RWPE2 (cell line): Measurements from ENCODE around the gene FBLN2.

Experiments
- ATAC-seq: fragments of 200-7000 bp; cut with Tn5 transposase; 3 replicates; pipeline ENCODE4 v1.9.1; 2021; ENCODE audit warnings: low read depth
- DNase-seq: peaks from one replicate; pipeline ENCODE4 v3.0.0-alpha.2; 2020; ENCODE audit warnings: low spot score
- H3K27ac ChIP-seq: fragments of 450-650 bp; 2 replicates; pipeline ENCODE4 v1.5.1; 2017; ENCODE audit warnings: mild to moderate bottlenecking; ENCODE audit not compliant: poor library complexity, severe bottlenecking
- H3K27me3 ChIP-seq: fragments of 250-450 bp; sonication (Bioruptor Pico); 2 replicates; pipeline ENCODE4 v1.5.1; 2021; ENCODE audit warnings: mild to moderate bottlenecking, moderate library complexity; ENCODE audit not compliant: insufficient read depth, poor library complexity, severe bottlenecking
- H3K36me3 ChIP-seq: fragments of 250-450 bp; sonication (Bioruptor Pico); 2 replicates; pipeline ENCODE4 v1.5.1; 2020; ENCODE audit warnings: low read depth, mild to moderate bottlenecking, moderate library complexity
- H3K4me1 ChIP-seq: fragments of 250-450 bp; sonication (Bioruptor Pico); 2 replicates; pipeline ENCODE4 v1.5.1; 2021; ENCODE audit warnings: mild to moderate bottlenecking, moderate library complexity; ENCODE audit not compliant: insufficient read depth, poor library complexity, severe bottlenecking
- H3K4me3 ChIP-seq: fragments of 250-450 bp; sonication (Bioruptor Pico); 2 replicates; pipeline ENCODE4 v1.5.1; 2021; ENCODE audit warnings: mild to moderate bottlenecking, moderate library complexity; ENCODE audit not compliant: severe bottlenecking
- H3K9me3 ChIP-seq: fragments of 250-450 bp; sonication (Bioruptor Pico); 2 replicates; pipeline ENCODE4 v1.5.1; 2021; ENCODE audit warnings: mild to moderate bottlenecking, moderate library complexity; ENCODE audit not compliant: severe bottlenecking
- TF ChIP-seq, protein P1 (sequence below): fragments of 450-650 bp; IDR thresholded peaks from one replicate; pipeline ENCODE4 v1.5.1; 2017; ENCODE audit warnings: mild to moderate bottlenecking, moderate library complexity; ENCODE audit not compliant: poor library complexity, severe bottlenecking

The FBLN2 gene

DNA sequence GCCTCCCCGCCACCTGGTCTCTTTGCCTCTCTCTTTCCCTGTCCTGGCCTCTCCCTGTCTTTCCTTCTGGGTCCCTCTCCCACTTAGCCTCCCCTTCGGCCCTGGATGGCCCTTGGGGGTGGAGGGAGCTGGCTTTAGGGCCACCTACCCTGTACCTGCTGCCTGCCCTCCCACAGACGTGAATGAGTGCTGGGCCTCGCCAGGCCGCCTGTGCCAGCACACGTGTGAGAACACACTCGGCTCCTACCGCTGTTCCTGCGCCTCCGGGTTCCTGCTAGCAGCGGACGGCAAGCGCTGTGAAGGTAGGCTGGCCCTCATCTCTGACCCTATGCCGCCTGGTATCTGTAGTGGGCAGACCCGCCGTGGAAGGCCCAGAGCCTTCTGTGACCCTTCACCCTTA lies 80.7 kb downstream of the FBLN2 start:
- Histone ChIP-seq H3K9me3 (no peaks in the 10 kb centered on the region), H3K36me3 (no peaks in the 10 kb centered on the region), H3K4me1 (no peaks in the 10 kb centered on the region), H3K27me3 (no peaks in the 10 kb centered on the region), H3K27ac (no peak overlapping the region), H3K4me3 (no peak overlapping the region)
- DNase-seq, result no peak
- TF ChIP-seq, protein P1, sequence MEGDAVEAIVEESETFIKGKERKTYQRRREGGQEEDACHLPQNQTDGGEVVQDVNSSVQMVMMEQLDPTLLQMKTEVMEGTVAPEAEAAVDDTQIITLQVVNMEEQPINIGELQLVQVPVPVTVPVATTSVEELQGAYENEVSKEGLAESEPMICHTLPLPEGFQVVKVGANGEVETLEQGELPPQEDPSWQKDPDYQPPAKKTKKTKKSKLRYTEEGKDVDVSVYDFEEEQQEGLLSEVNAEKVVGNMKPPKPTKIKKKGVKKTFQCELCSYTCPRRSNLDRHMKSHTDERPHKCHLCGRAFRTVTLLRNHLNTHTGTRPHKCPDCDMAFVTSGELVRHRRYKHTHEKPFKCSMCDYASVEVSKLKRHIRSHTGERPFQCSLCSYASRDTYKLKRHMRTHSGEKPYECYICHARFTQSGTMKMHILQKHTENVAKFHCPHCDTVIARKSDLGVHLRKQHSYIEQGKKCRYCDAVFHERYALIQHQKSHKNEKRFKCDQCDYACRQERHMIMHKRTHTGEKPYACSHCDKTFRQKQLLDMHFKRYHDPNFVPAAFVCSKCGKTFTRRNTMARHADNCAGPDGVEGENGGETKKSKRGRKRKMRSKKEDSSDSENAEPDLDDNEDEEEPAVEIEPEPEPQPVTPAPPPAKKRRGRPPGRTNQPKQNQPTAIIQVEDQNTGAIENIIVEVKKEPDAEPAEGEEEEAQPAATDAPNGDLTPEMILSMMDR, result no peak
- no peak for ATAC-seq

DNA sequence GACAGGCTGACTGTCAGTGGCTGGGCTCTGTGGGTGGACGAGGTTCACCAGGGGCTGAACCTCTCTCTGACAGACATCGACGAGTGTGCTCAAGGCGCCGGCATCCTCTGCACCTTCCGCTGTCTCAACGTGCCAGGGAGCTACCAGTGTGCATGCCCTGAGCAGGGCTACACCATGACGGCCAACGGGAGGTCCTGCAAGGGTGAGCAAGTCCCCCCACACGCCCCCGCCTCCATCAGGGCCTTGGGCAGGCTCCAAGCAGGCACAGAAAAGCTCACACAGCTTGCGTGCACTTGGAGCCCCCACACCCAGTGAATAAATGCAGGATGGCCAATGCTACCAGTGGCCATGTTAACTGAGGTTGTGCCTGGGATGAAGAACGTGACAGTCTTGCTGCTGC lies 82.3 kb downstream of the FBLN2 start:
- no peaks in the 10 kb centered on the region for H3K36me3 ChIP-seq
- TF ChIP-seq, protein P1, result no peak
- no peak for DNase-seq
- no peaks in the 10 kb centered on the region for H3K9me3 ChIP-seq
- H3K4me3 ChIP-seq, result no peak overlapping the region
- no peak overlapping the region for H3K27ac ChIP-seq
- no peaks in the 10 kb centered on the region for H3K4me1 ChIP-seq
- no peaks in the 10 kb centered on the region for H3K27me3 ChIP-seq
- ATAC-seq, result no peak

DNA sequence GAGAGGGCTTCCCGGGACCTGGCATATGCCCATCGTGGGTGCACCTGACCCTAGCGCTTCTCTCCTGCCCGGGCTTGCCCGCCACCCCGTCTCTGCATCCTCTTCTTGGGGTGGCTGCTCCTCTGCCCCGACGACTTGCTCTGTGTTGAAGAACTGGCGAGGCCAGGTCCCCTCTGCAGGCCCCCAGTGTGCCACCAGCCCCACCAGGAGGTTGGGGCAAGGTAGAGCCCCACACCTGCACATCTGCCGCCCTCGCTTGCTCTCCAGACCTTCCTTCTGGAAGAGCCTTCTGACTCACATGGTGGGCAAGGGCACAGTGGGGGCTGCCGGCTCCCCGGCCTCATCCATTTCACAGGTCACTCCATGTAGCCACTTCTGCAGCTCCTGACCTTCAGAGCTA lies 84.3 kb downstream of the FBLN2 start:
- DNase-seq (no peak), ATAC-seq (no peak)
- Histone ChIP-seq H3K36me3 (no peaks in the 10 kb centered on the region), H3K27ac (no peak overlapping the region), H3K4me3 (no peak overlapping the region), H3K9me3 (no peaks in the 10 kb centered on the region), H3K27me3 (no peaks in the 10 kb centered on the region), H3K4me1 (no peaks in the 10 kb centered on the region)
- TF ChIP-seq, protein P1, result no peak

DNA sequence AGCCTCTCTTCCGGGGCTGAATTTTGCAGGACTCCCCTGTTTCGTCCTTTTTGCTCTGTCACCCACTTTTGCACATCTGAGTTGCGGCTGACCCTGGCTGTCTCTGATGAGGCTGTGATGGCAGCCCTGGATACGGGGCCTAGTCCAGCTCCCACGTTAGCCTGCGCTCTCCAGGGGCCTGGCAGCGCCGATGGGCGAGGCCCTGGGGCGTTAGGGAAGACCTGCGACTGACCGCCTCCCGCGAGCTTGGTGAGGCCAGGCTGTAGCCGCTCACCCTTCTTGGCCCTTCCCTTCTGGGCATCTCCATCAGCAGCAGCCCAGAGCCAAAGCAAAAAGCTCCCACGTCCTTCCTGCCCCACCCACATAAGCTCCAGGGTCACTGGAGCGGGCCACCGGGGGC lies 85.2 kb downstream of the FBLN2 start:
- Histone ChIP-seq H3K27me3 (no peaks in the 10 kb centered on the region), H3K36me3 (no peaks in the 10 kb centered on the region), H3K9me3 (no peaks in the 10 kb centered on the region), H3K4me3 (no peak overlapping the region), H3K4me1 (no peaks in the 10 kb centered on the region), H3K27ac (no peak overlapping the region)
- ATAC-seq, result no peak
- DNase-seq, result no peak
- TF ChIP-seq, protein P1, result no peak

DNA sequence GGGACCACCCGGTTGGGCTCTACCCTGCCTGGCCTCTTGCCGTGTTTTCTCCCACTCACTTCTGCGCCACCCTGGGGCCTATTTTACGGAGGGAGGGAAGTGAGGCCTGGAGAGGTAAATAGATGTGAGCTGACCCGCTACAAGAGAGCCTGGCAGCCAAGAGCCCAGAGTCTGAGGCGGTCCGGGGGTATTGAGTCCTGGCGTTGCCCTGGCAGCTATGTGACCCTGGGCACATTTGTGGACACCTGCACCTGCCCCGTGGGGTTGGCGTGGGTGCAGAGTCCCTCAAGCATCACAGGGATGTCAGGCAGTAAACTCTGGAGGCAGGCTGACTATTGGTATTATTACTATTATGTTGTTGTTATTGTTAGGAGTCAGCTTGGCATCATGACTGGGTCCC lies 85.7 kb downstream of the FBLN2 start:
- DNase-seq (no peak), ATAC-seq (no peak)
- H3K4me3 ChIP-seq, result no peak overlapping the region
- H3K27me3 ChIP-seq, result no peaks in the 10 kb centered on the region
- H3K9me3 ChIP-seq, result no peaks in the 10 kb centered on the region
- H3K36me3 ChIP-seq, result no peaks in the 10 kb centered on the region
- no peaks in the 10 kb centered on the region for H3K4me1 ChIP-seq
- TF ChIP-seq, protein P1, result no peak
- no peak overlapping the region for H3K27ac ChIP-seq
